NCI-H1436 (cell line): ENCODE data around the gene SHANK2.

Experiments used
- DNase-seq: peaks from one replicate; lab custom pipeline; 2025; lab: John Stamatoyannopoulos, UW

SHANK2 gene

GRCh38 chr11:71222318-71223080 is 29.9 kb downstream of the SHANK2 start:
- DNase-seq, result no peak

GRCh38 chr11:71221821-71222220 is 30.6 kb downstream of the SHANK2 start:
- no peak for DNase-seq

- DNase-seq, result no peak
Measured at GRCh38 chr11:71221201-71221600, 31.2 kb downstream of the SHANK2 start.

- no peak for DNase-seq
Measured at GRCh38 chr11:71218789-71219499, 33.4 kb downstream of the SHANK2 start.

GRCh38 chr11:71215425-71215965 is 36.9 kb downstream of the SHANK2 start:
- no peak for DNase-seq

- DNase-seq, result no peak
Measured at GRCh38 chr11:71214553-71215424, 37.6 kb downstream of the SHANK2 start.

- no peak for DNase-seq
Measured at GRCh38 chr11:71213696-71214552, 38.5 kb downstream of the SHANK2 start.

GRCh38 chr11:71212871-71213559 is 39.4 kb downstream of the SHANK2 start:
- DNase-seq, result no peak

- DNase-seq, result no peak
Measured at GRCh38 chr11:71211631-71212030, 40.7 kb downstream of the SHANK2 start.

GRCh38 chr11:71210861-71211260 is 41.5 kb downstream of the SHANK2 start:
- no peak for DNase-seq

- no peak for DNase-seq
Measured at GRCh38 chr11:71209656-71210055, 42.7 kb downstream of the SHANK2 start.

GRCh38 chr11:71209181-71209580 is 43.2 kb downstream of the SHANK2 start:
- no peak for DNase-seq

- DNase-seq, result no peak
Measured at GRCh38 chr11:71208011-71208774, 44.2 kb downstream of the SHANK2 start.

- no peak for DNase-seq
Measured at GRCh38 chr11:71207563-71207962, 44.8 kb downstream of the SHANK2 start.

GRCh38 chr11:71206186-71206585 is 46.2 kb downstream of the SHANK2 start:
- DNase-seq, result no peak

- no peak for DNase-seq
Measured at GRCh38 chr11:71204748-71205664, 47.4 kb downstream of the SHANK2 start.

GRCh38 chr11:71204294-71204693 is 48.1 kb downstream of the SHANK2 start:
- DNase-seq, result peak; percentile 23

GRCh38 chr11:71203681-71204080 is 48.7 kb downstream of the SHANK2 start:
- no peak for DNase-seq

- no peak for DNase-seq
Measured at GRCh38 chr11:71202966-71203365, 49.4 kb downstream of the SHANK2 start.
